Measurements from ENCODE around the gene PSMD8. TPM values are rescaled to one million over a fixed set of nuclear protein-coding genes. Genes with fewer than 3 reads are reported as not detected.

PSMD8 gene
- total and polyA plus RNA-seq, 8 donors = 116 to 173 (median 128) TPM

- DNase-seq (no peak), ATAC-seq (no peak)
- Histone ChIP-seq H3K36me3 (no peaks in the 10 kb centered on the region), H3K4me3 (no peak overlapping the region), H3K27ac (no peak overlapping the region), H3K27me3 (no peaks in the 10 kb centered on the region), H3K9me3 (no peaks in the 10 kb centered on the region), H3K4me1 (peaks cover 3 to 12% of the 10 kb centered on the region in 2 donors)
- intact Hi-C loops (cut with DNase I) = no loop called here
- TF ChIP-seq CTCF (IDR thresholded peaks at IDR 0.05) = no peak
Observed at GRCh38 chr19:38340927-38341326, 33.4 kb upstream of the PSMD8 start.

GRCh38 chr19:38346837-38347236 lies 27.5 kb upstream of the PSMD8 start:
- no peak overlapping the region for H3K4me3 ChIP-seq
- ATAC-seq = no peak
- H3K27me3 ChIP-seq = peaks cover 0 to 9% of the 10 kb centered on the region in 2 donors
- no peak overlapping the region for H3K27ac ChIP-seq
- H3K36me3 ChIP-seq = no peaks in the 10 kb centered on the region
- H3K9me3 ChIP-seq = no peaks in the 10 kb centered on the region
- no peaks in the 10 kb centered on the region for H3K4me1 ChIP-seq
- TF ChIP-seq CTCF (IDR thresholded peaks at IDR 0.05) = no peak
- intact Hi-C loops (cut with DNase I) = no loop called here
- DNase-seq = no peak

- Histone ChIP-seq H3K27me3 (peaks cover 0 to 50% of the 10 kb centered on the region in 2 donors), H3K4me3 (no peak overlapping the region), H3K9me3 (no peaks in the 10 kb centered on the region), H3K4me1 (no peaks in the 10 kb centered on the region), H3K27ac (no peak overlapping the region), H3K36me3 (no peaks in the 10 kb centered on the region)
- intact Hi-C loops (cut with DNase I) = no loop called here
- TF ChIP-seq CTCF (IDR thresholded peaks at IDR 0.05) = no peak
- no peak for DNase-seq
- no peak for ATAC-seq
Observed at GRCh38 chr19:38350883-38351282, 23.5 kb upstream of the PSMD8 start.

GRCh38 chr19:38351865-38352395 lies 22.4 kb upstream of the PSMD8 start:
- Histone ChIP-seq H3K27ac (no peak overlapping the region), H3K27me3 (peaks cover 0 to 60% of the 10 kb centered on the region in 2 donors), H3K9me3 (no peaks in the 10 kb centered on the region), H3K4me1 (no peaks in the 10 kb centered on the region), H3K36me3 (no peaks in the 10 kb centered on the region), H3K4me3 (no peak overlapping the region)
- no peak for DNase-seq
- no peak for TF ChIP-seq CTCF (IDR thresholded peaks at IDR 0.05)
- ATAC-seq = no peak
- intact Hi-C loops (cut with DNase I) = no loop called here

GRCh38 chr19:38352611-38353010 lies 21.8 kb upstream of the PSMD8 start:
- no peak for ATAC-seq
- Histone ChIP-seq H3K27me3 (peaks cover 0 to 67% of the 10 kb centered on the region in 2 donors), H3K4me3 (no peak overlapping the region), H3K4me1 (no peaks in the 10 kb centered on the region), H3K36me3 (no peaks in the 10 kb centered on the region), H3K9me3 (no peaks in the 10 kb centered on the region), H3K27ac (no peak overlapping the region)
- intact Hi-C loops (cut with DNase I) = no loop called here
- no peak for TF ChIP-seq CTCF (IDR thresholded peaks at IDR 0.05)
- no peak for DNase-seq
